Measurements from ENCODE around the gene PER3.

GRCh38 chr1:7753641-7754040, 30.4 kb upstream of the PER3 start:
- TF ChIP-seq, protein P1, sequence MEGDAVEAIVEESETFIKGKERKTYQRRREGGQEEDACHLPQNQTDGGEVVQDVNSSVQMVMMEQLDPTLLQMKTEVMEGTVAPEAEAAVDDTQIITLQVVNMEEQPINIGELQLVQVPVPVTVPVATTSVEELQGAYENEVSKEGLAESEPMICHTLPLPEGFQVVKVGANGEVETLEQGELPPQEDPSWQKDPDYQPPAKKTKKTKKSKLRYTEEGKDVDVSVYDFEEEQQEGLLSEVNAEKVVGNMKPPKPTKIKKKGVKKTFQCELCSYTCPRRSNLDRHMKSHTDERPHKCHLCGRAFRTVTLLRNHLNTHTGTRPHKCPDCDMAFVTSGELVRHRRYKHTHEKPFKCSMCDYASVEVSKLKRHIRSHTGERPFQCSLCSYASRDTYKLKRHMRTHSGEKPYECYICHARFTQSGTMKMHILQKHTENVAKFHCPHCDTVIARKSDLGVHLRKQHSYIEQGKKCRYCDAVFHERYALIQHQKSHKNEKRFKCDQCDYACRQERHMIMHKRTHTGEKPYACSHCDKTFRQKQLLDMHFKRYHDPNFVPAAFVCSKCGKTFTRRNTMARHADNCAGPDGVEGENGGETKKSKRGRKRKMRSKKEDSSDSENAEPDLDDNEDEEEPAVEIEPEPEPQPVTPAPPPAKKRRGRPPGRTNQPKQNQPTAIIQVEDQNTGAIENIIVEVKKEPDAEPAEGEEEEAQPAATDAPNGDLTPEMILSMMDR (IDR thresholded peaks at IDR 0.05): no peak
- no peak for TF ChIP-seq POLR2A (IDR thresholded peaks at IDR 0.05)

All from right lobe of liver (tissue), 4 donors.